ENCODE measurements around the gene STAP2.

Gene STAP2

GRCh38 chr19:4326215-4326836 lies 12.3 kb downstream of the STAP2 start:
- WGBS, result 60% methylated on average over 13 of the region's 13 CpGs
- H3K27me3 ChIP-seq (ENCODE audit: control insufficient read depth in 1 of 2, insufficient read depth in 1 of 2, low read length in 2 of 2), result peaks cover 8 to 30% of the 10 kb centered on the region in 2 experiments
- H3K9ac ChIP-seq (ENCODE audit: low read length), result no peak overlapping the region
- H2BK120ac ChIP-seq (ENCODE audit: low read depth, low read length), result no peak overlapping the region
- H3K4ac ChIP-seq (ENCODE audit: low read depth in 1 of 2, low read length in 2 of 2), result no peak overlapping the region
- no peak overlapping the region for H4K8ac ChIP-seq (ENCODE audit: low read length)
- peaks cover 7% of the 10 kb centered on the region for H3K9me3 ChIP-seq (ENCODE audit: control insufficient read depth, low read length)
- no peak overlapping the region for H3K14ac ChIP-seq (ENCODE audit: low read length in 2 of 2)
- H2BK12ac ChIP-seq (ENCODE audit: low read length in 2 of 2), result no peak overlapping the region
- H4K91ac ChIP-seq (ENCODE audit: low read length), result no peak overlapping the region
- no peak overlapping the region for H2AFZ ChIP-seq (ENCODE audit: low read depth, low read length)
- H3K27ac ChIP-seq (ENCODE audit: low read length, poor library complexity, severe bottlenecking), result no peak overlapping the region
- no peak overlapping the region for H3K4me2 ChIP-seq (ENCODE audit: low read length, poor library complexity, severe bottlenecking)
- H3K4me1 ChIP-seq (ENCODE audit: control insufficient read depth, insufficient read depth, low read depth, low read length), result peaks cover 20% of the 10 kb centered on the region
- H3K4me3 ChIP-seq (ENCODE audit: insufficient read depth in 1 of 2, low read depth in 1 of 2, low read length in 2 of 2), result no peak overlapping the region
- H3K23ac ChIP-seq (ENCODE audit: low read length in 2 of 2), result peak overlapping the region in 1 of 2 experiments; percentile 9
- H2AK5ac ChIP-seq (ENCODE audit: low read length, severe bottlenecking), result no peak overlapping the region
- H3K18ac ChIP-seq (ENCODE audit: low read depth in 1 of 2, low read length in 2 of 2), result no peak overlapping the region
- H2BK5ac ChIP-seq (ENCODE audit: low read depth, low read length, poor library complexity, severe bottlenecking), result no peak overlapping the region
- H3K36me3 ChIP-seq (ENCODE audit: control insufficient read depth in 1 of 2, insufficient read depth in 2 of 2, low read depth in 1 of 2, low read length in 2 of 2), result peaks cover 0 to 40% of the 10 kb centered on the region in 2 experiments
- no peak for DNase-seq
- no peaks in the 10 kb centered on the region for H3K79me1 ChIP-seq (replicated peaks; ENCODE audit: low read length, poor library complexity, severe bottlenecking)
- H2BK15ac ChIP-seq (ENCODE audit: low read depth, poor library complexity, severe bottlenecking), result no peak overlapping the region

GRCh38 chr19:4324228-4324627 lies 14.4 kb downstream of the STAP2 start:
- H3K14ac ChIP-seq (ENCODE audit: low read length in 2 of 2), result no peak overlapping the region
- H2AFZ ChIP-seq (ENCODE audit: low read depth, low read length), result no peak overlapping the region
- H3K4me2 ChIP-seq (ENCODE audit: low read length, poor library complexity, severe bottlenecking), result no peak overlapping the region
- H3K23ac ChIP-seq (ENCODE audit: low read length in 2 of 2), result peak overlapping the region in 1 of 2 experiments; percentile 51
- H3K27me3 ChIP-seq (ENCODE audit: control insufficient read depth in 1 of 2, insufficient read depth in 1 of 2, low read length in 2 of 2), result peaks cover 8 to 43% of the 10 kb centered on the region in 2 experiments
- H3K4me1 ChIP-seq (ENCODE audit: control insufficient read depth, insufficient read depth, low read depth, low read length), result peaks cover 19% of the 10 kb centered on the region
- H3K36me3 ChIP-seq (ENCODE audit: control insufficient read depth in 1 of 2, insufficient read depth in 2 of 2, low read depth in 1 of 2, low read length in 2 of 2), result peaks cover 0 to 25% of the 10 kb centered on the region in 2 experiments
- H3K4ac ChIP-seq (ENCODE audit: low read depth in 1 of 2, low read length in 2 of 2), result no peak overlapping the region
- H3K79me1 ChIP-seq (replicated peaks; ENCODE audit: low read length, poor library complexity, severe bottlenecking), result no peaks in the 10 kb centered on the region
- no peak overlapping the region for H3K27ac ChIP-seq (ENCODE audit: low read length, poor library complexity, severe bottlenecking)
- H3K18ac ChIP-seq (ENCODE audit: low read depth in 1 of 2, low read length in 2 of 2), result no peak overlapping the region
- no peak overlapping the region for H2AK5ac ChIP-seq (ENCODE audit: low read length, severe bottlenecking)
- no peak overlapping the region for H4K91ac ChIP-seq (ENCODE audit: low read length)
- no peak overlapping the region for H3K4me3 ChIP-seq (ENCODE audit: insufficient read depth in 1 of 2, low read depth in 1 of 2, low read length in 2 of 2)
- H2BK15ac ChIP-seq (ENCODE audit: low read depth, poor library complexity, severe bottlenecking), result no peak overlapping the region
- H3K9ac ChIP-seq (ENCODE audit: low read length), result no peak overlapping the region
- no peak overlapping the region for H2BK12ac ChIP-seq (ENCODE audit: low read length in 2 of 2)
- H3K9me3 ChIP-seq (ENCODE audit: control insufficient read depth, low read length), result peaks cover 13% of the 10 kb centered on the region
- WGBS, result 91% methylated on average over 12 of the region's 12 CpGs
- H2BK120ac ChIP-seq (ENCODE audit: low read depth, low read length), result no peak overlapping the region
- H4K8ac ChIP-seq (ENCODE audit: low read length), result no peak overlapping the region
- H2BK5ac ChIP-seq (ENCODE audit: low read depth, low read length, poor library complexity, severe bottlenecking), result no peak overlapping the region
- DNase-seq, result no peak

GRCh38 chr19:4323692-4324091 lies 14.9 kb downstream of the STAP2 start:
- no peak overlapping the region for H2BK5ac ChIP-seq (ENCODE audit: low read depth, low read length, poor library complexity, severe bottlenecking)
- H2BK120ac ChIP-seq (ENCODE audit: low read depth, low read length), result no peak overlapping the region
- no peak overlapping the region for H2BK15ac ChIP-seq (ENCODE audit: low read depth, poor library complexity, severe bottlenecking)
- 99% methylated on average over 9 of the region's 9 CpGs for WGBS
- peaks cover 0 to 27% of the 10 kb centered on the region in 2 experiments for H3K36me3 ChIP-seq (ENCODE audit: control insufficient read depth in 1 of 2, insufficient read depth in 2 of 2, low read depth in 1 of 2, low read length in 2 of 2)
- DNase-seq, result no peak
- no peaks in the 10 kb centered on the region for H3K79me1 ChIP-seq (replicated peaks; ENCODE audit: low read length, poor library complexity, severe bottlenecking)
- no peak overlapping the region for H4K8ac ChIP-seq (ENCODE audit: low read length)
- no peak overlapping the region for H3K4me3 ChIP-seq (ENCODE audit: insufficient read depth in 1 of 2, low read depth in 1 of 2, low read length in 2 of 2)
- no peak overlapping the region for H2AFZ ChIP-seq (ENCODE audit: low read depth, low read length)
- H4K91ac ChIP-seq (ENCODE audit: low read length), result no peak overlapping the region
- no peak overlapping the region for H3K4ac ChIP-seq (ENCODE audit: low read depth in 1 of 2, low read length in 2 of 2)
- H3K4me1 ChIP-seq (ENCODE audit: control insufficient read depth, insufficient read depth, low read depth, low read length), result peaks cover 17% of the 10 kb centered on the region
- H3K18ac ChIP-seq (ENCODE audit: low read depth in 1 of 2, low read length in 2 of 2), result no peak overlapping the region
- no peak overlapping the region for H3K4me2 ChIP-seq (ENCODE audit: low read length, poor library complexity, severe bottlenecking)
- no peak overlapping the region for H3K23ac ChIP-seq (ENCODE audit: low read length in 2 of 2)
- H3K9me3 ChIP-seq (ENCODE audit: control insufficient read depth, low read length), result peaks cover 13% of the 10 kb centered on the region
- no peak overlapping the region for H3K27ac ChIP-seq (ENCODE audit: low read length, poor library complexity, severe bottlenecking)
- H3K14ac ChIP-seq (ENCODE audit: low read length in 2 of 2), result no peak overlapping the region
- no peak overlapping the region for H2AK5ac ChIP-seq (ENCODE audit: low read length, severe bottlenecking)
- no peak overlapping the region for H3K9ac ChIP-seq (ENCODE audit: low read length)
- peaks cover 8 to 41% of the 10 kb centered on the region in 2 experiments for H3K27me3 ChIP-seq (ENCODE audit: control insufficient read depth in 1 of 2, insufficient read depth in 1 of 2, low read length in 2 of 2)
- no peak overlapping the region for H2BK12ac ChIP-seq (ENCODE audit: low read length in 2 of 2)

GRCh38 chr19:4322942-4323665 lies 15.5 kb downstream of the STAP2 start:
- Histone ChIP-seq H2BK5ac (ENCODE audit: low read depth, low read length, poor library complexity, severe bottlenecking) (no peak overlapping the region), H3K23ac (ENCODE audit: low read length in 2 of 2) (no peak overlapping the region), H3K4me1 (ENCODE audit: control insufficient read depth, insufficient read depth, low read depth, low read length) (peaks cover 14% of the 10 kb centered on the region), H3K9ac (ENCODE audit: low read length) (no peak overlapping the region), H3K14ac (ENCODE audit: low read length in 2 of 2) (no peak overlapping the region), H2BK12ac (ENCODE audit: low read length in 2 of 2) (no peak overlapping the region), H3K4me3 (ENCODE audit: insufficient read depth in 1 of 2, low read depth in 1 of 2, low read length in 2 of 2) (no peak overlapping the region), H2BK15ac (ENCODE audit: low read depth, poor library complexity, severe bottlenecking) (no peak overlapping the region), H3K36me3 (ENCODE audit: control insufficient read depth in 1 of 2, insufficient read depth in 2 of 2, low read depth in 1 of 2, low read length in 2 of 2) (peaks cover 0 to 32% of the 10 kb centered on the region in 2 experiments), H2AK5ac (ENCODE audit: low read length, severe bottlenecking) (no peak overlapping the region), H3K27ac (ENCODE audit: low read length, poor library complexity, severe bottlenecking) (no peak overlapping the region), H3K79me1 (replicated peaks; ENCODE audit: low read length, poor library complexity, severe bottlenecking) (no peaks in the 10 kb centered on the region), H2AFZ (ENCODE audit: low read depth, low read length) (no peak overlapping the region), H3K4ac (ENCODE audit: low read depth in 1 of 2, low read length in 2 of 2) (no peak overlapping the region), H3K9me3 (ENCODE audit: control insufficient read depth, low read length) (peaks cover 13% of the 10 kb centered on the region), H3K18ac (ENCODE audit: low read depth in 1 of 2, low read length in 2 of 2) (no peak overlapping the region), H3K27me3 (ENCODE audit: control insufficient read depth in 1 of 2, insufficient read depth in 1 of 2, low read length in 2 of 2) (peaks cover 8 to 39% of the 10 kb centered on the region in 2 experiments), H4K91ac (ENCODE audit: low read length) (peak overlapping the region; percentile 62), H3K4me2 (ENCODE audit: low read length, poor library complexity, severe bottlenecking) (no peak overlapping the region), H4K8ac (ENCODE audit: low read length) (no peak overlapping the region), H2BK120ac (ENCODE audit: low read depth, low read length) (no peak overlapping the region)
- 90% methylated on average over 36 of the region's 37 CpGs for WGBS
- DNase-seq, result no peak

Data from mesenchymal stem cell (in vitro differentiated cells and primary cell).